GM19351 (cell line): Measurements from ENCODE around the gene PDLIM1.

Source experiments
- ATAC-seq: cut with Tn5 transposase; IDR thresholded peaks from one replicate; pipeline ENCODE4 v1.9.1; 2021; ENCODE audit warnings: mild to moderate bottlenecking, moderate library complexity; ENCODE audit not compliant: unreplicated experiment

The PDLIM1 gene

DNA sequence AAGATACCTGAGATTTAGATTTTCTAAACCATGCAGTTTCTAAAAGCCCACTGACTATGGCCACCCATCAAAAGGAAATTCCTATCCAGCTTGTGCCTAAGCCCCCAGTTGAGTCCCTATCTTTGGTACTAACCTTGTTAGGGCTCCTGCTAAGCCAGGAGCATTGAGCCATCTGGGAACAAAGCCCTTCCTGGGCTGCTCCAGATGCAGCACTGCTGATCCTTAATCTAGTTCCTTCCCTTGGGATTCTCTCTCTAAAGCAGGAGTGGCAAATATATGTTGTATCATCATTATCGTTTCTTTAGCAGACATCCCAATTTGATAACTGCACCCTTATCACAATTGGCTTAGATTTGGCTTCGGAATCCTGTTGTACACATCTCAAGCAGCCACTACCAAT is 24.7 kb upstream of the PDLIM1 start:
- ATAC-seq = no peak

DNA sequence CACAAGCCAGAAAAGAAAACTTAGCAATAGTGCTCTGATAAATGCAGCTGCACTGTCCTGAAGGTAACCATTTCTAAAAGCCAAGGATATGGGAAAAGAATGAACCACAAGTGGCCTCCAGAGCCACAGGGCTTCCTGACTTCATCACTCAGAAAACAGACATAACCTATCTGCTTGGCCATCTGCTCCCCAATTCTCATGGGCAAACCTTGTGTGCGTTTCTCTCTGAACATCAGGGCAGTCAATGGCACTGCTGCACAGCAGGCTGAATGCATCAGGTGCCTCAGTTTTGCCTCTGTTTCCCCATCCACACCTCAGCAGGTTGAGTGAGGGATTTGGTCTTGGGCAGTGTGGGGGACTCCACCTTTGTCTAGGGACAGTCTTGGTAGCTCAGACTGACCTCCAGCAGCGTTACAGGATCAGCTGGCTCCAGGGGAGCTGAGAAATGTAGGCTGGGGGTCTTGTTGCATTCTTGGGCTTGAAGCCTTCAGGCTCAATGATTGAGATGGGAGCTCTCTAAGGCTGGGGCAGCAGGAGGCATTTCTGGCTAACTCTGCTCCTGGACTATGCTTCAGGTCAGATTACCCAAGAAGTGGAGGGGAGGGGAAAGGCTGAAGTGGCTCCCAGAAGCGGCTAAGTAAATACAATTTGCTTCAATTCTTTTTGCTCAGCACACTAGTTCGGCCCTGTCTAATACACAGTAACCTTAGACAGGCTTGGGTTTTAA is 23.6 kb upstream of the PDLIM1 start:
- no peak for ATAC-seq

DNA sequence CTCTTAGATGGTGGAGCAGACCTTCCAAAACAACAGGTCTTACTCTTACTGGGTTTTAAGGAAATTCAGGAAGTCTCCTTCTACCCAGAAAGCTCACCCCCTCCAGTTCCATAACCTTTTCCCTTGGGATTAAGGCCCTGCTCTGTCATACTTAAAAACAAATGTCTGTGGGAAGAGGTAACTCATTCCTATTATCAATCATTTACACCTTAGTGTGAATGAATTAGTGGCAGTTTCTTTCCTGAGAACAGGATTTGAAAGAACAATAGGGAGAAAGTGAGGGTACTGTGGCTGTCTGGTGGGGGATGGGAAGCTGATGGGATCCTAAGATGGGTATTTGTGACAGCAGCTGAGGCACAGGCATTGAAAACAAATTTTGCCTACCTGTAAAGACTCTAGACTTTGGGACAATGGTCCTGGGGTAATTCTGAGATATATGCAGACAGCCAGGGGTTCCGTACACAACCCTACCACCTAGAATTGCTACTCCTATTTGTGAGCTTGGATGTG is 22.2 kb upstream of the PDLIM1 start:
- ATAC-seq = no peak

DNA sequence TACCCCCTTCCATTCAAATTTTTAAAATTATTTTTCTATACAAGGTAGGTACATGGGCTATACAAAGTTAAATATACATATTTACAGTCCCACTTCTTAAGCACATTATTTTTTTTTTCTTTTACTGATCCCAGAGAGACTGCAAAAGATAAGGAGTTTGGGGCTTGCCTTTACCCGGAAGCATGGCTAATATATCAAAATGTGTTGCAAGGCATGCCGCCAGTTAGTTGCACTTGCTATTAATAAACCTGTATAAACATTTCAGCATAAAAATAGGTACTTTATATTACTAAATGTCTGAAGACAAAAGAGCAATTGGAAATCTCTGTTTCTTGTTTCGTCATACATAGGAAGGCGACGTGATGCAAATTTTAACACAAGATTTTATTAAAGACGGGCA is 21.5 kb upstream of the PDLIM1 start:
- no peak for ATAC-seq

DNA sequence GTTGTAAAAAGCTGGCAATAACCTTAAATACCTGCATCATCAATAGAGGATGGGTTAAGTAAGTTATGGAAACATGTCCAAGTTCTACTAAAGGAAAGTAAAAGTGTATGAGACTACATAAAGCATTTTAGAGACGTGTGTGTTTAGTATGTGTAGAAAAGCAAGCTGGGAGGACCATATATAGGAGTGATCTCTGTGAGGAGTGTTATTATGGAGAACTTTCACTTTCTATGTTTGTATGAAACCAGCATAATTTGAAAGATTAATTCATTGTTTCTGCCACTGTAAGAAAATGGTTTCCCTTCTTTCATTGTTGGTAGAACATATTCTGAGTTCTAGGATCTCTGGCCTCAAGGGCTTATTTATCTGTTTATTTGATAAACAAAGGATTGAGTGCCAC is 19.2 kb upstream of the PDLIM1 start:
- ATAC-seq = peak; percentile 63

DNA sequence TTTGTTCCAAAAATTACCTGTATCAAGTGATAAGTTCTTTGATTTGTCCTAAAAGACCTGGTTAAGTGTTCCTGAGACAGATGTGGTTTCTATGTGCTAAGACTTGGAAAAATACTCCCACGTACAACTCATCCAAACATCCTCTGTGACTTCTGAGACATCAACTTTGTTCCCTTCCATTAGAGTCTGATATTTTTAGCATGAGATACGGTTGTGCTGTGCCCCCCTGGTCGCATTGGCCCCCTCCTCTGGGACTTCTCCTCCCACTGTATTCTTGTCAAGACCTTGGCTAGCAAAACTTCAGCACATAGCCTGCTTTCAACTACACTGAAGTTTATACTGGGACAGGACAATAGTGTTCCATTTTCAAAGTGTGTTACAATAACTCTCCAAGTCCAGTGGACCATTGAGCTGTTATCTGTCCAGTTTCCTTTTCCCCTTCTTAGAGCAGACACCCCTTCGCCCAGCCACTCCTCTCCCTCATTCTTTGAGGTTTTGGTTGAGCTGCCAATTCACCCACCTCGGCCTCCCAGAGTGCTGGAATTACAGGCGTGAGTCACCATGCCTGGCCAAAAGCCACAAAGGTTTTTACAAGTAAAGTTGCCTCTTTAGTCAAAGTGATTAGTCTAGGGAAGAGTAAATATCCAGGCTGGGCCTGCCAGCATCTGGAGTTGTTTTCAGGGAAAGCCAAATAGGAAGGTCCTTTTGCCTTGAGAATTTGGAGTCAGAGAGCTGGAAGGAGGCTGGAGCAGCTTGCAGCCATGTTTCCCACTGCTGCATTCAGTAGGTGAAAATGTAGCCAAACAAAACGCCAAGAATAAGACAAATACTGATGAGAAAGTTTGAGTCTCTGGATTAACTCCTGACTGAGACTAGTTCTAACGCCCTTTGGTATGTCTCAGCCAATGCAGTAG is 17.8 kb upstream of the PDLIM1 start:
- ATAC-seq = no peak

DNA sequence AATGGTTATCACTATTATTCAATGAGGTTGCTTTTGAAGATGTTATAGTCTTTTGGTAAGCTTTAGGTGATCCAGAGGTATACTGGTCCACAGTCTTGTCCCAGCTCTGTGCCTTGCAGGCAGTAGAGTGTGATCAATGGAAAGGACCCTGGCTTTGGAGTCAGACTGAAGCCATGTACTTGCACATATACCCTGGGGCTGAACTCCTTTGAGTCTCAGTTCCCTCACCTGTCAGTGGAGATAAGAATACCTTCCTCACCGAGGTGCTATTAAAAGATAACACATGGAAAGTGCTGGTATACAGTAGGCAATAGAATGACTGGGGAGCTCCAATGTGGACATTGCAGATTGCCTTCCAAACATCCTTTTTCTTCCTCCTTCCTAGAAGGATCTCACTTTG is 16.0 kb upstream of the PDLIM1 start:
- no peak for ATAC-seq

DNA sequence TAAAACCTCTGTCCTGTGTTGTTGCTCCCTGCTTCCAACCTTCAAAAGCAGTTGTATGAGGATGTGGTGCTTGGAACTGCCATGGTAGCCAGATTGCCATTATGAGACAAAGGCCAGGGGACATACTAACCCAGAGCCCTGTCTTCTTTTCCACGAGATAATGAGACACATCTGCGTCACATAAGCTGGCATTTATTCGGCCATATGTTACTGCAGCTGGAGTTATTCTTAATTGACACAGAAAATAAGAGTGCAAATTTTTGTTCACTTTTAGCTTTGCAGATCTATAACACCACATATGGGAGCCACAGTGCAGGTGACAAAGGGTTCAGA is 15.5 kb upstream of the PDLIM1 start:
- ATAC-seq = no peak

DNA sequence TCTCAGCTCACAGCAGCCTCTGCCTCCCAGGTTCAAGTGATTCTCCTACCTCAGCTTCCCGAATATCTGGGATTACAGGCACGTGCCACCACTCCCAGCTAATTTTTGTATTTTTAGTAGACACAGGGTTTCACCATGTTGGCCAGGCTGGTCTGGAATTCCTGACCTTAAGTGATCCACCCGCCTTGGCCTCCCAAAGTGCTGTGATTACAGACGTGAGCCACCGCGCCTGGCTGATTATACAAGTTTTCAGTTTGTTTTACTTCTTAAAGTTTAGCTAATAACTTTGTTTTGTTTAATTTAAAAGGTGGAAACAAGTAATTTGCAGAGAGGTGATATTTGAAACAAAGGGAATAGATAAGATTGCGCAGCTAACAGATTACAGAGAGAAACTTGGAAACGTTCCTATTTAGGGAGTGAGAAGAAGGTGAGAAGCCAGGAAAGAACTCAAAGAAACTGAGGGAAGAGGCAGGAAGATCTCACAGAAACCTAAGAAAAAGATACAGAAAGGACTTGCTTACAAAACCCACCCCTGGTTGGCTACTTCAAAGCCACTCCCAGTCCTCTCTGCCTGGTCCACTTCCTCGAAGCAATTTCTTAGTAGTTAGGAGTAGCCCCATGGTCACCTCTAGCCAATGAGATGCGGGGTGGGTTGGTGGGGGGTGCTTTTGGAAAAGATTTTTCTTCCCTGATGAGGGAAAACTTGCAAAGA is 15.0 kb upstream of the PDLIM1 start:
- no peak for ATAC-seq

DNA sequence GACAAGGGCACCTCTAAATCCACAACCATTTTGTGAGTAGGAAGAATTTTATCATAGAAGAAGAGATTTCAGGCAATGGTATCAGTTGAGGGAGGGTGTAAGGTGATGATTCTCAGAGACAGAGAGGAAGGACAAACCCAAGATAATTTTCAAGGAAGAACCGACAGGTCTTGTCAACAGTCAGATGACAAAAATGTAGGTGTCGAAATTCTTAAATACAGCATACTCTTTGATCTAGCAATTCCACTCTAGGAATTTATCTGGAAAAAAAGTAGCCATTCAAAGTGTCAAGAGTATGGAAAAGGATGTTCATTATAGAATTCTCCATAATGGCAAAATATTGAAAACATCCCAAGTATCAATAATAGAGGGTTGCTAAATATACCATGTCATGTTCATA is 14.2 kb upstream of the PDLIM1 start:
- ATAC-seq = no peak

DNA sequence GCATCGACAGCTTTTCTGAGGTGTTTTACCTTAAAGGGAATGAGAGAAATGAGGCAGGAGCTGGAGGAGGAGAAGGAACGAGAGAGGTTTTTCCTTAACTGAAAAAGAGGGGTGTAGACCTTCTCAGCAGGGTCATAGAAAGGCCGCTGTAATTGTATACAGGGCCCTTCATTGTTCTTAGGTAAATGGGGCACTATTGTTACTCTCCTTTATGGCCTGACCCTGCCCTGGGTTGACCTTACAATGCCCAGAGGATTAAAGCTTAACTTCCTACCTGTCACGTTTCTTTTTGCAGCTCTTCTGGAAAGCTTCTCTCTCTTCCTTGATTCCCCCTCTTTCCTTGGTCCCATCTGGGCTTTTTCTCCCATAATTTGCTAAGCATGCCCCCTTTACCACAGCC is 13.7 kb upstream of the PDLIM1 start:
- ATAC-seq = no peak

DNA sequence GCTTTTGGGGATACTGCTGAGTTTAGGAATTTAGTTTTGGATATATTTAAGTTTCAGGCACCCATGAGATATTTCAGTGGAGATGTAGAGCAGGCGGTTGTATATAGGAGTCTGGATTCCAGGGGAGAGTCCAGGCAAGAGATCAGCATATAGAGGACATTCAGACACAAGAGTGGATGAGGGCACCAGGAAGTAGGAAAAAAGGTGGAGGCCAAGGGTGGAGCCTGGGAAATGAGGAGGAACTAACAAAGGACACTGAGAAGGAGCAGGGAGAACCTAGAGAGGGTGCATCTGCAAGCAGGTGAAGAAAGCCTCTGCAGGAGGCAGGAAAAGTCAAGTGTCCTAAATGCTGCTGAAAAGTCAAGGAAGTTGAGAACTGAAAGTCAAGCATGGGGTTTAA is 13.1 kb upstream of the PDLIM1 start:
- ATAC-seq = no peak

DNA sequence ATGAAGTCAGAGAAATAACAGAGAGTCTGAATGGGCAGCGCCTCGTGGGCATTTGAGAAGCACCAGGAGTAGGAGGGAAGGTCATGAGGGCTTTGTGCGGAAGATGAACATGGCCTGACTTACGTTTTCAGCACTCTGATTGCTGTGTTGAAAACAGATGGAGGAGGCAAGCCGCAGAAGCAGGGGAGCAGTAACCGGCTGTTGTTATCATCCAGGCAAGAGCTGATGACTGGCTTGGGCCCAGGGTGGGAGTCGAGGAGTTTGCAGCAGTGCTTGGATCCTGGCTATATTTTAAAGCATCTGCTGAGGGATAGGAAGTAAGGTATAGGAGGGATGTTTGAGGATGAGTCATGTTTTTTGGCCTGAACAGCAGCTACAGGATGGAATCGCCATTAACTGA is 12.7 kb upstream of the PDLIM1 start:
- no peak for ATAC-seq

DNA sequence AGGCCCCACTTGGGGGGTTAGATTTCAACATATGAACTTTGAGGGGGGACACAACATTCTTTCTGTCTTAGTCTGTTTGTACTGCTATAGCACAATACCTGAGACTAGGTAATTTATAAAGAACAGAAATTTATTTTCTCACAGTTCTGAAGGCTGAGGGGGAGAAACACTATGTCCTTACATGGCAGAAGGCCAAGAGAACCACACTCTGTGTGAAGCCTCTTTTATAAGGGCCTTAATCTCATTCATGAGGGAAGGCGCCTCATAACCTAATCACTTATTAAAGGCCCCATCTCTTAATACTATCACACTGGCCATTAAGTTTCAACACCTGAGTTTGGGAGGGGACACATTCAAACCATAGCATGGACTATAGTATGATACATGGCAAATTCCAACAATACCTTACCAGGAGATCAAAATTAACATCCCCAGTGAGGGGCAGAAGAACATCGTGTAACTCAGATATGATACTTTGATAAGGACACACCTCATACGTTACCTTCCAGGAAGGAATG is 9.3 kb upstream of the PDLIM1 start:
- ATAC-seq = no peak

DNA sequence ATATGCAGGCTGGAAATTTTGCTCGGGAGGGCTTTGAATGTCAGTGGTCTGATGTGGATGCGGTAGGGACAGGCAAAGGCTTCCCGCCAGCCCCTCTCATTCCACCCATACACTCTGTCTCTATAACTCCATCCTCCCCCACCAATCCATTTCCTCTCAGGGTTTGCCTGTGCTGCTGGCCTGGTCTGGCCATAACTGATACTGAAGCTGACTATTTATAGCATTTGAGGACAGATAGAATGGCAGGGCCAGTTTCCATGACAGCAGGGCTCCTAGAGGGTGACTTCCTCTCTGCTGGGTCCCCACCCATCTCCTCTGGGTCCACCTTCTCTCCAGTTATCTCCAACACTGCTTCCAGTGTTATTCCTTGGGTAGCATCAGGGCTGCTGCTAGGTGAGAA is 6.6 kb upstream of the PDLIM1 start:
- peak; percentile 44 for ATAC-seq

DNA sequence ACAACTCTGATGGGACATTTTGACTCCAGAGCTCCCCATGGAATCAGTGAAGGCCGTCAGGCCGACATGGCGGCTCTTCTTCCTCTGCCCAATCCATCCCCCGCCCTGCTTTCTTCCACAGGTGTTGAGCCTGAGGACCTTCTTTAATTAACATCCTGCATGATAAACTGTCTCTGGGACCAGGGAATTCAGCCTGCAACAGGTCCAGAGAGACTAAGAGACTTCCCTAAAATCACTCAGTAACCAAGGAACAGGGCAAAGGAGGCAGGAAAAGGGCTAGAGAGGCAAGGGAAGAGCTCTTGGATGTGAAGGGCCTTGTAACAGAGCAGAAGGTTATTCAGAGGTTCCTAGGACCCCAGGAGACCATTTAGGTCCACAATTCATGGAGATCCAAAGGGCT is 6.0 kb upstream of the PDLIM1 start:
- no peak for ATAC-seq

DNA sequence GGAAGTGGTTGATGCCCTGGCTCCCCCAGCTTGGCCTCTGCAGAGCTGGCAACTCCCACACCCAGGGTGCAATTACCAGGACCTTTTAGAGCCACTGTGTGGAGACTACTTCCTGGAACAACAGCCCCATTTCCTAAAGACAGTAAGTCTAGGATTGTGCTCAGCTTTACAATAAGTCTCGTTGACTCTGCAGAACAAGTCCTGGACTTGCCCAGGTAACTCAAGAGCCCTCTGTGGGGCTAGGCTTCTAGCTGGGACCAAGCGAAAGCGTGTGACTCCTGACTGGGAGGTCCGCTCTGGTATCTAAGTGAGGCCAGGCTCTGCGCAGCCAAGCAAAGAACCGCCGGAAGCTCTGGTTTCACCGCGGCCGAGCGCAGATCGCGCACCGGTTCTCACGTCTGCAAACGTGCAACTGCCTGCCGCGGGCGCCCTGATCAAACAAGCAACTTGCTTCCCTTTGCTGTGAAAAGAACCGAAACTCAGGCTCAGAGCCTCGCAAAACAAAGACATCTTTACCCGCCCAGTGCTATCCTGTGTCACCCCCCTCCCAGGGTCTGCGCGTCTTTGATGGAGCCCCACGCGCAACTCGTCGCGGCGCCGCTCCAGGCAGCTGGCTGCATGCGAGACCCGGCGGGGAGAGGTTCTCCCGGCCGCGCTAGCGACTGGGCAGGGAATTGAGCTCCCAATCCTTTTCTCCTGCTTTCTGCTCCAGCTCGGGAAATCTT is 4.4 kb upstream of the PDLIM1 start:
- ATAC-seq = peak; percentile 70

DNA sequence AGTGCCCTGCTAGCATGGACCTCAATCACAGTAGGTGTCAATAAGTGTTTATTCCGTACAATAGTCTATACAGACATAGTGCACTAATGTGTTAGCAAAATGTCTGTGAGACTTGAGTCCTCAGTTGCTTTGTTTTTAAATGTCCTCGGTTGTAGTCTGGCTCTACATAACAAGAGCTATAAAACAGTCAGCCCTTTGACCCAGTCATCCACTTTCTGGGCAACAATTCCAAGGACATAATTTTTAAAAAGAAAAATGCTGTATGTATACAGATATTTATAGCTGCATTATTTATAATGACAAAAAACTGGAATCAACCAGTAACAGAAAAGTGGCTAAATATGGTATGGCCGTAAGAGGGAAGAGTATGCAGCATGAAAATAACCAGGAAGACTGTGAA is 2.8 kb upstream of the PDLIM1 start:
- no peak for ATAC-seq

DNA sequence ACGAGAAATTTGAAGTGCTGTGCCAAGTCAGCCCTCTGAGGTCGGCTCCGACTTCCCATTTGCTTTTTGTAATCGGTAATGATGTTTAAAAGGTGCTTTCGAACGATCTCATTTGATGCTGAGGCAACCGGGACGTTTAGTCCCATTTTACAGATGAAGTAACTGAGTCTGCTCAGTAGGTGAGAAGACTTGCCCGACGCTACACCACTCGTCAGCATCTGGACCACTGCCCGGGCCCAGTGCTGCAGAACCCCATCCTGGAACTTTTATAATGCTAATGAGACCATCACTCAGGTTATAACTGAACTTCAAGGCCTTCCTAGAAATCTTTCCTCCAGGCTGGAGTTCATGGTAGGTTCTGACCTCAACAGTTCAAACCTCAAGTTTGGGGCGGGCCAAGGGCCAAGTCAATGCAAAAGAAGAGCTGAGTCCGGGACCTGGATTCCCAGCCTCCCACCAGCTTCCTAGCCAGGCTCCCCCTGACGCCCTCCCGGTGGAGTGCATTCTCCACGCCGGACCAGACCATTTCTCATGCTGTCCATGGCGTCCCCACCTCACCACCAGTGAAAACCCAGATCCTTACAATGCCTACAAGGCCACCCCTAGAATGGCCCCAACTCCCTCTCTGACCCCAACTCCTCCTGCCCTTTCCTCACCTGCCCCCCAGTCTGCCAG is 699 bp upstream of the PDLIM1 start:
- no peak for ATAC-seq

DNA sequence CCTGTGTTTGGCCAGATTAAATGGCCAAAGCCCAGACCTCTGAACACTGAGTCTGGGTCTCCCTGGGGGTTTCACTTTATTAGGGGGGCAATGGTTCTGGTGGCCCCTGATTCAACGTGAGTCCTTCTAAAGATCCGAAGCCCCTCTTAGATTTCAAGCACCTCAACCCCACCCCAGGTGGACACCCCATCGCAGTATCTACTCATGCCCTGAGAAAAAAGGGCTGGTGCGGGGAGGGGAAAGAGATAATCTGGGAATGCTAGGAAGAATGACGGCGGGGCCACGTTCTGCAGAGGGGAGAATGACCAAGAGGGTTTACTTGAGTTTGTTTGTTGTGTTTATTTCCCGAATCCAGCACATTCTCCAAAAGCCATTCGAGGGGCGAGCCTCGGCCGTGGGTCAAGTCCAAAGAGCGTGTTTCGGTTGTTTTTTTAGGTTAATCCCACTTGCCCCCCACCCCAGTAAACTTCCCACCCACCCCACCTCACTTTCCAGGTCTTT is 832 bp downstream of the PDLIM1 start:
- no peak for ATAC-seq
